HL-60/S4 treated with retinoic acid at 250 ng/mL for 4 days and 3 days (cell line): Measurements from ENCODE around the gene CDKN2B-AS1.

Experiments
- in situ Hi-C: fragments of 300-500 bp; cut with MboI; formaldehyde crosslinking; loops from 2 replicates; pipeline ENCODE4 v1.7.0; 2022; ENCODE audit warnings: low sequenced_read_pairs

Gene CDKN2B-AS1

DNA sequence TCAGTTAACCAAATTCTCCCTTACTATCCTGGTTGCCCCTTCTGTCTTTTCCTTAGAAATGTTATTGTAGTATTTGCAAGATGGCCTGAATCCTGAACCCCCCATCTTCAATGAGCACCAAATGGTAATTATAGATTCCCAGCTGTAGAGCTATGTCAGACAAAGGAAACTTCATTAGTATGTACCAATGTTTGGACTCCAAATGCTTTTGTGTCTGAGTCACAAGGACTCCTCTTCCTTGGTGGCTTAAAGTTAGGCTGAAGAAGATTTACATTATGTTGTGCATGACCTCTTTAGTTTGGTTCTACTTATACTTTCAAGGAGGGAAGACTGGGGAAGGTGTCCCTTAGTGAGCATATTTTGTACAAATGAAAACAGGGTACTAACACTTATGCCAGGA lies 120.4 kb downstream of the CDKN2B-AS1 start:
- in situ Hi-C loops: no loop called here

- in situ Hi-C loops: no loop called here
These were observed 122.2 kb downstream of the CDKN2B-AS1 start for GRCh38 chr9:22116758-22117157.

- in situ Hi-C loops: no loop called here
These were observed 123.2 kb downstream of the CDKN2B-AS1 start for GRCh38 chr9:22117511-22118384.

GRCh38 chr9:22118810-22119521 lies 124.4 kb downstream of the CDKN2B-AS1 start:
- in situ Hi-C loops: no loop called here

GRCh38 chr9:22119522-22120158 lies 125.0 kb downstream of the CDKN2B-AS1 start:
- in situ Hi-C loops: no loop called here

GRCh38 chr9:22120159-22120549 lies 125.6 kb downstream of the CDKN2B-AS1 start:
- in situ Hi-C loops: no loop called here

DNA sequence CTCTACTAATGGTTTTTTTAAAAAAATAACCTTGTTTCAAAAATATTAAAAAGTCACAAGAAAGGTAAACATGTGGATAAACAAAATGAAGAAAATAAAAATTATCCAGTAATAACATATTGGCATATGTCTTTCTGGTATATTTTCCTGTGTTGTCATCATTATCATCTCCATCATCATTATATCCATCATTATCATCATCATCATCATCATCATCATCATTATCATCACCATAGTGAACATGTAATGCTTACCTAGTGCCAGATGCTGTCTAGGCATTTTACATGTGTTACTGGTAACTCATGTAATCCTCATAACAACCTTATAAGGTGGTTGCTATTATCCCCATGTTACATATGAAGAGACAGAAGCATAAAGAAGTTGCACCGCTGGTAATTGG lies 126.0 kb downstream of the CDKN2B-AS1 start:
- in situ Hi-C loops: no loop called here

- in situ Hi-C loops: no loop called here
These were observed 129.8 kb downstream of the CDKN2B-AS1 start for GRCh38 chr9:22124263-22125011.

GRCh38 chr9:22129133-22129532 lies 134.5 kb downstream of the CDKN2B-AS1 start:
- in situ Hi-C loops: no loop called here

DNA sequence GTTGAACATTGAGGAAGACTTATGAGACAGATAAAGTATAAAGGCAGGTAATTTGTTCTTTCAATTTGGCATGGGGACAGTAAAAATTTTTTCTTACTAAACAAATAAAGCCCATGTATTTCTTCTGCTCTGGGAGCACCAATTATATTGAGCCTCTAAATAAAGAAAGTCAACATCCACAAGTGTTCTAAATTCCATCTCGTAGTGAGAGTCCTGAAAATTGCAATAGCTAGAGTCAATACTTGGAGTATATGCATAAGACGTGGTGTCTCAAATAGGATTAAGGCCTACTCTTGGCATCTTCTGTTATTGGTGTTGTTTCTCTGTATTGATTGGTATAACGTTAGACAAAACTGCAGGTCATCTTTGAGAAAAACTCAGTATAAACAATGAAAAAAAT lies 135.0 kb downstream of the CDKN2B-AS1 start:
- in situ Hi-C loops: no loop called here

DNA sequence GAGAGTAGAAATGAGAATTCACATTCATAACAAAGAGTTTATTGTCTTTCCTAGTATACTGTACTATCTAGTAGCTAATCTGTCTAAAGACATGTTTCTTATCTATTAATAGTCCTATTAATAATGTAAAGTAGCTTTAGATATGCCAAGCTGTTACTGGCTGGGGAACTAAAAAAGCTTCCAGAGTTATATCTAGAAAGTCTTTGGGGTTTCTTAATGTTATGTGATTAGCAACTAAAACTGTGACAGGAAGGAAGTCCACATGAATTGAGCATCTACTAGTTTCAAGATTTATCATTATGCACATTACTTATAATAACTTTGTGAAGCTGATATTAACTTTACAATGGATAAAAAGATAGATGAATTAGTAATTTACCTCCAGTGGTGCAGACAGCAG lies 137.2 kb downstream of the CDKN2B-AS1 start:
- in situ Hi-C loops: no loop called here

- in situ Hi-C loops: no loop called here
These were observed 139.8 kb downstream of the CDKN2B-AS1 start for GRCh38 chr9:22134390-22134789.

DNA sequence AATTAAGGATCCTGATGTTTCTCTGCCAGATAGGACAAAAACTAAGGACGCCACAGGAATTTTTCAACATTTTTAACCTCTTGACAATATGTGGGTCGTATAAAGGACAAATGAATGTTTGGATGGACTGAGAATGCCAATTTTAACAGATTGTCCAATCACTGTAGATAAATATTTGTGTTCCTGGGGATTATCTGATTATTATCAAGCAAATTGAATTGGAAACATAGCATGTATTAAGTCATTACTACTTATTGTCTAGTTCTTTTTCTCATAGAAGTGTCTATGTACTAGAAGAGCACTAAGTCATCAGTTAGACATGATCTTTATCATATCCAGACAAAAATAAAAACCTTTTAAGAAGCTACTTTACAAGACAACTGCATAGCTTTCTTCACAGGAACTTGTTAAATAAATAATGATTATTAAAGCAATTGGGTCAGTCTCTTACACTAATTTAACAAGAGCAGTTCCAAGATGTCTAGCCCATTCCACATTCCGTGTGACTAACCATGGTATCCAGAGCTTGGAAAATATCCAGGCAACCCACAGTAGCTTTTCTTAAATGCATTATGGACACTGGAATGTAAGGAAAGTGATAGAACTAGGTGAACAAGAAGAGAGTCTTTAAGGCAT lies 142.0 kb downstream of the CDKN2B-AS1 start:
- in situ Hi-C loops: no loop called here

DNA sequence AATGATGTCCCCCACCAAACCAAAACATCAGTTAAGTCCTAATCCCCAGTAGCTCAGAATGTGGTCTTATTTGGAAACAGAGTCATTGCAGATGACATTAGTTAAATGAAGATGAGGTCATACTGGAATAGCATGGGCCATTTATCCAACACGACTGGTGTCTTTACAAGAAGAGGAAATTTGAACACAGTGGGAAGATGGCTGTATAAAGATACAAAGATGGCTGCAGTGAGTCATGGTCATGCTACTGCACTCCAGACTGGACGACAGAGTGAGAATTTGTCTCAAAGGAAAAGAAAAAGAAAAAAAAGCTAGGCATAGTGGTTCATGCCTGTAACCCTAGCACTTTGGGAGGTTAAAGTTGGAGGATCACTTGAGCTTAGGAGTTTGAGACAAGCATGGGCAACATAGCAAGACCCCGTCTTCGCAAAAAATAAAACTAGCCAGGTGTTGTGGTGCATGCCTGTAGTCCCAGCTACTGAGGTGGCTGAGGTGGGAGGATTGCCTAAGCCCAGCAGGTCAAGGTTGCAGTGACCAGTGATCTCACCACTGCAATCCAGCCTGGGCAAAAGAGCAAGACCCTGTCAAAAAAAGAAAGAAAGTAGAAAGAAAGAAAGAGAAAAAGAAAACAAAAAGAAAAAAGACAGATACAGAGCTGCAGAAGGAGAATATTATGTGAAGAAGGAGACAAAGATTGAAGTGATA lies 144.5 kb downstream of the CDKN2B-AS1 start:
- in situ Hi-C loops: no loop called here

DNA sequence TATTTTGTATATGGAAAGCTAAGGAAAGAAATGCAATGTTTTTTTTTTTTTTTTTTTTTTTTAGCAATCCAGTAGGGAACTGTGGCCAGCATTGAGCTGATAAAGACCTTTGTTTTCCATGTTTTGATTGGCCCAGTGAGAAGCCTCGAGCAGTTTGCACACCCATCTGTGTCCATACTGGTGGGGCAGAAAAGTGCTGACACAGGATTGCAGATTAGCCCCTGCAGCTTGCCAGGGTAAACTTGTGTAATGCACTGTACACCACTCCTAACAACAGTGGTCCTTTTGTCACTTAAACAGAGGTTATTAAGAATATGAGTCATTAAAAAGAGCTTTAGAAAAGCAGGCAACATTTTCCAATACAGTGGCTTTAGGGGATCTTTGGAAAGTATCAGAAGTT lies 147.3 kb downstream of the CDKN2B-AS1 start:
- in situ Hi-C loops: no loop called here

GRCh38 chr9:22142671-22143070 lies 148.1 kb downstream of the CDKN2B-AS1 start:
- in situ Hi-C loops: no loop called here

- in situ Hi-C loops: no loop called here
These were observed 149.4 kb downstream of the CDKN2B-AS1 start for GRCh38 chr9:22143799-22144625.

GRCh38 chr9:22146604-22147003 lies 152.0 kb downstream of the CDKN2B-AS1 start:
- in situ Hi-C loops: no loop called here
